HL-60/S4 treated with retinoic acid at 250 ng/mL for 4 days and 3 days (cell line): ENCODE measurements around the gene LGR6.

Experiments used
- in situ Hi-C: fragments of 300-500 bp; cut with MboI; formaldehyde crosslinking; loops from 2 replicates; pipeline ENCODE4 v1.7.0; 2022; ENCODE audit warnings: low sequenced_read_pairs

The LGR6 gene

DNA sequence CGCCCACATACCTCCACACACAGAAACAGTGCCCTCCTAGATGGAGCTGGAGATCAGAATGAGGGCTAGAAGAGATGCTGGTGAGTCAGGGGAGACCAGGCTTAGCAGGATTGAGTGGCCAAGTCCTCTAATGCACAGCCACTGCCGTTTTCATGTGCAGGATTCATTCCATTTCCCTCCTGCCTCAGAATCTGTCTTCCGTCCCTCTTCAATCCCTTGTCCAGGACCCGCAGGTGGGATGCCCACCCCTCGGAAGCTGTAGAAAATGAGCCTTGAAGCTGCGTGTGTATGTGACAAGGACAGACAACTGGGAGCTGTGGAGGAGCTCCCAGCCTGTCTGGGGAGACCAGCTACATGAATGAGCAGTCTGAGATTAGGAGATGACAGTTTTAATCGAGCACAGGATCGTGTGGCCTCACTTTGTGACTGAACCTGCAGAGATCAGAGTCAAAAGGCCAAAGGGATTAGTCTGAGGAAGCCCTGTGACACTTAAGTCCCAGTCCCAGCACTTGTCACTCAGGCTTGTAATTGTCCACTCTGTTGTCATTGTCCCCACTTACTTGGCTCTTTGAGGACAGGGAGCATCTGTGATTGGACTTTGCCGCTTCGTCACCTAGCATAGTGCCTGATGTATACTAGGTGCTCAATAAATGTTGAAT, 22.0 kb downstream of the LGR6 start:
- in situ Hi-C loops = no loop called here

DNA sequence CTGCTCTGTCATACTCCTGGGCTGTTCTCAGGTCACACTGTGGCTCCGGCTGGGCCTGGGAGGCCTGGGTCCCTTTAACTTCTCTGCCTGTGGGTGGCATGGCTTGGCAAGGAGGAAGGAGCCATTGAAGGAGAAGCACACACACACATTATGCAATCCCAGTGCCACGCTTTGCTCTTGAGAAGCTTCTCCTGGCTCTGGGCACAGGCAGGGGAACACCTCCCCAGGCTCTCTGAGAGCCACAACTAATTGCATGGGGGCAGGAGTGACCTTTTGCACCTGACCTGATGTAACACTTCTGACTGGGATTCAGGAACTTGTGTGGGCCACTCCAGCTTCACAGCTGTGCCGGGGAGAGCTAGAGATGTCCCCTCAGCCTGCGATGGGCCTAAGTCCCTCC, 23.1 kb downstream of the LGR6 start:
- in situ Hi-C loops = no loop called here

DNA sequence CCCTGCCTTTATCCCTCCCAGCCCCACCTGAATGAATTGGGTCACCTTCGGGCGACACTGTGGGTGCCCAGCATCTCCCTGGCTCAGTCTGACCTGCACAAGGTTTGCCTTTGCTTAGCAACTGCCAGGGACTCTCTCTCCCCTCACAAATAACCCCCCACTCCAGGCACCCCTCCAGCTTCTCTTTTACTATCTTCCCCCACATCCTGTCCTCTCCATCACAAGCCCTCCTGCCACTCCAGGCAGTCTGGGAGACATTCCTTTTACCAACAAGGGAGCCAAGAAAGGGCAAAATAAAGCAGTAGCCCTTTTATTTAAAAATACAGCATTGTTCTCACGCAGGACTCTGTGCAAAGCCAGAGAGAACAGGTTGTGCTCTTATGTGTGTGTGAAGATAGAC, 23.9 kb downstream of the LGR6 start:
- in situ Hi-C loops = no loop called here

- in situ Hi-C loops = no loop called here
These were observed 24.4 kb downstream of the LGR6 start for GRCh38 chr1:202217951-202218350.

DNA sequence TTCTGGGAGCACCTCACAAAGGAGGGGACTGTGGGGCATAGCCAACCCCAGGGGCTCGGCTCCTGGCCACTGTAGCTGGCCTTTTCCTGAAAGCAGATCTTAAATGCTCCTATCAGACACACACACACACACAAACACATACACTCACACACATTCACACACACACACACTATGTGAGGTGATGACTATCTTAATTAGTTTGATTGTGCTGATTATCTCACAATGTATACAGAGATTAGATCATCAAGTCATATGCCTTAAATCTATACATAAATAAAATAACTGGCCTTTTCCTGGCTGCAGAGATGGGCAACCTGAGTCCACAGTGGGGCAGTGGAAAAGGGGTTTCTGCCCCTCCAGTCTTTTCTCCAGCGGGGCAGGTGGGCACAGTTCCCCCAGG, 27.1 kb downstream of the LGR6 start:
- in situ Hi-C loops = no loop called here

- in situ Hi-C loops = no loop called here
These were observed 28.6 kb downstream of the LGR6 start for GRCh38 chr1:202221911-202222909.

GRCh38 chr1:202223121-202223860, 29.7 kb downstream of the LGR6 start:
- in situ Hi-C loops = no loop called here

- in situ Hi-C loops = no loop called here
These were observed 30.9 kb downstream of the LGR6 start for GRCh38 chr1:202224453-202224852.

DNA sequence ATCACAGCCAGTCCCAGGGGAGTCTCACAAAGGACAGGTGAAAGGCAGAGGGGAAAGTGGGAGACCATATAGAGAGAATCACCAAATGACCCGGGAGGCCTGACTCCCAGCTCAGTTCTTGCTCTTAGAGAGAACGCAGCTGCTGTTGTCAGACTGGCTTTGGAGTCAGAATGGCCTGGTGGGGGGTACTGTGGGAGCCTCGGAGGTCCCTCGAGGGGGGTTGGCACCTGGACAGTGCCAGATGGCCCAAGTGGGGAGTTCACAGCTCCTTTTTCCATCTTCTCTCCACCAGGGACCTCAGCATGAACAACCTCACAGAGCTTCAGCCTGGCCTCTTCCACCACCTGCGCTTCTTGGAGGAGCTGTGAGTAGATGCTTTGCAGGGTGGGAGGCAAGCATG, 31.5 kb downstream of the LGR6 start:
- in situ Hi-C loops = no loop called here

GRCh38 chr1:202227053-202227672, 33.6 kb downstream of the LGR6 start:
- in situ Hi-C loops = no loop called here

GRCh38 chr1:202227997-202228401, 34.4 kb downstream of the LGR6 start:
- in situ Hi-C loops = no loop called here

GRCh38 chr1:202228484-202229122, 35.0 kb downstream of the LGR6 start:
- in situ Hi-C loops = no loop called here

DNA sequence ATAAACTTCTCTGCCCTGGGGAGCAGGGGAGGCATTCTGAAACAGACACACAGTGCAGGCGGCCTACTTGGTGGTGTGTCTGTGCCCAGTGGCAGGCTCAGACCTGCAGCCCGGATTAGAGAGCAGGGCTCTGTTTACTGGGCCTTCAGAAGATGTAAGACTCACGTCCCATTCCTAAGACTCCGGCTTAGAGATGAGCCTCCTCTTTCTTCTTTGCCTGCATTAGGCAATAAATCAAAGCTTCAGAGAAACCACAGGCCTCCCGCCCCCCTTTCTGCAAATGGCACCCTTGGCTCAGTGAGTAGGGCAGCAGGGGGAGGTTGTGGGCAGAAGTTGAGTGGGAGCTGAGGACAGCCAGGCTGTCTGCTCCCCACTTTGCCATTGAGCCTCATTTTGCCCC, 35.8 kb downstream of the LGR6 start:
- in situ Hi-C loops = no loop called here

DNA sequence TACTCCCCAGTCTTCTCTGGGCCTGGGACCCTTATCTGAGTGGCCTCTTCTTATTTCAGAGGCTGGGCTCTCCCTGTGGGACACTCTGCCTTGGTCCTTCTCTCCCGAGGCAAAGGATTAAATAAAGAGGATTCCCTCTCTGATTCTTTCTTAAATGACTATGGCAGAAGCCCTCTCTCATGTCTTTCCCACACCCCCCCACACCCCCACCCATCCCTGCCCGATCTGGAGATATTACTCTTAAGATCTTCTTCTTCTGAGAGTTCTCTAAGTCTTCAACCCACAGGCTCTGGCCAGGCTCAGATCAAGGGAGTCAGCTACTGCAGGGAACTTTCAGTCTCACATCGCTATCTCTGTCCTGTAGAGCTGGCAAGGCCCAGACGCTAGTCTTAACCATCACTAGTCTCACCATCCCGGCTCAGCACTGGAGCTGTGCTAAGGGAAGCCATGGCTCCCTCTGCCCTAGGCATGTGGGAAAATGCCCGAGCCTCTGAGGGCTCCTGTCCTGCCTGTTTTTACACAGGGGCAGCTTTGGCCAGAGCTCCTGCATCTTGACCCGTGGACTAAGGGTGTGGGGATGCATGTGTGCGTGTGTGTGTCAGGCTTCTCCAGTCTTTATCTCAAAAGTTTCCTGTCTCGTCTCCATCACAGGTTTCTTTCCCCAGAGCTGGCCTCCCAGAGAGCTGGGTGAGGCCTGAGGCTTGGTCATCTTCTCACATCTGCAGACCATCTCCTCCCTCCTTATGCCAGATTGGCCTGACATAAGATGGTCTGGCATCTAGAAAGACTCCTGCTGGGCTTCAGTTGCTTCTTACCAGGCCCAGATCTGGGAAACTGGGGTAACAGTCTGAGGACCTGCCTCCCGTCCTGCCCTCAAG, 36.7 kb downstream of the LGR6 start:
- in situ Hi-C loops = no loop called here

DNA sequence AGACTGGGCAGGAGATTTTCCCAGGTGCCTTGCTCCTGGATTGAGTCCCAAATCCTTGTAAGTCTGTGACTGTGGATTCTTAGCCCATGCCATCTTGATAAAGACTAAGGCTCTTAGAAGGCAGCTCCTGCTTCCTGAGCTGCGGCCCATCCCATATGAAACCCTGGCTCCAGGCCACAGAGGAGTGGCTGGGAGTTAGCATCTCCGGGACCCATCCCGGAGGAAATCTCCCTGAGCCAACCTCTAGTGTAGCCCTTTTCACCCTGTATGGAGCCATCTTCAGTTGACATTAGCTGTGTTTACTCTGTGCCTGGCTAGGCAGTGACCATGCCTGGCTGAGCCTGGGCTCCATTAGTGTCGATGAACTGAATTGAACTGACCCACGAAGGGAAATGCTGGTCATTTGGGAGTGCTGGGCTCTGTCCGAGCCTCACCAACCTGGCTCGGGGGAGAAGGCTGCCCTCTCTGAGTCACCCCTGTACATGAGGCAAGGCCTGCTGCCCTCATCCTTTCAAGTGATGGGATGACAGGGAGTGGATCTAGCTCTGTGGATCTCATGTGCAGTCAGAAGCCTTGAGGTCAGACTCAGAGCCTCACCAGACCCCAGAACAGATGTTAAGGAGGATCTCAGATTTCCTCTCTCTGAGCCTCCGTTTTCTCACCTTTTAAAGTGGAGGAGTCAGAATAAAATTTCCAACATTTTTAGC, 37.5 kb downstream of the LGR6 start:
- in situ Hi-C loops = no loop called here

- in situ Hi-C loops = no loop called here
These were observed 39.6 kb downstream of the LGR6 start for GRCh38 chr1:202233171-202233570.

GRCh38 chr1:202233804-202234203, 40.2 kb downstream of the LGR6 start:
- in situ Hi-C loops = no loop called here

DNA sequence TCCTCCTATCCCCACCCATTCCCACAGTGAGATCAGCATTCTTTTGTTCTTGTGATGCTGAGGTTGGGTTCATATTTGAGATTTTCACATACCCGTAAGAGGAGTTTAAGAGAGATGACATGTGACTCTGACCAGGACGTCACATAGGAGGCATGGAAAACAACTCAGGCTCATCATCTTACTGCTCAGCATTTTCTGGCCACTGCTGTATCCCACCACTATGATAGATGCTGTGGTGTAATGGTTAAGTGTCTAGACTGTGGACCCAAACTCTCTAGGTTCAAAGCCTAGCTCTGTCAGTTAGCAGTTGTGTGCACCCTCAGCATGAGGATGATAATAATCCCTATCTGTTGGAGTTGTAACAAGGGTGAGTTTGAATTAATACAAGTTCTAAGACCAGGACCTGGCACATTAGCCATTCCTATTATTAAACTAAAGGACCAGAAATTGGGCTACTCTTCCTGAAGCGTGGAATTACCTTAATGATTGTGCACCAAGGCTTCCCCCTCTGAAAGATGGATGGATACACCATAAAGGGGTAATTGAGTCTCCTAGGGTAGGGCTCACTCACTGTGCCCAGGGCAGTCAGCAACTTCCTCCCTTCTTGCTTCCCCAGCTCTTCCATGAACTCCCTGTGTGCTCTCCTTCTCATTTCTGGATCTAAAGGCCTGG, 40.9 kb downstream of the LGR6 start:
- in situ Hi-C loops = no loop called here
